HG03354 (cell line): Measurements from ENCODE around the gene NNT.
A peak's percentile ranks its signal among the peaks of the same experiment; 100 is the strongest.
"Not testable (repeated sequence)": the region's sequence is repeated elsewhere in the genome, so short reads cannot be mapped to it uniquely, and the experiment has no call there.

Experiments used
- ATAC-seq: cut with Tn5 transposase; IDR thresholded peaks from one replicate; pipeline ENCODE4 v1.9.1; 2021; ENCODE audit warnings: mild to moderate bottlenecking; ENCODE audit not compliant: unreplicated experiment, poor library complexity, severe bottlenecking

Gene NNT

DNA sequence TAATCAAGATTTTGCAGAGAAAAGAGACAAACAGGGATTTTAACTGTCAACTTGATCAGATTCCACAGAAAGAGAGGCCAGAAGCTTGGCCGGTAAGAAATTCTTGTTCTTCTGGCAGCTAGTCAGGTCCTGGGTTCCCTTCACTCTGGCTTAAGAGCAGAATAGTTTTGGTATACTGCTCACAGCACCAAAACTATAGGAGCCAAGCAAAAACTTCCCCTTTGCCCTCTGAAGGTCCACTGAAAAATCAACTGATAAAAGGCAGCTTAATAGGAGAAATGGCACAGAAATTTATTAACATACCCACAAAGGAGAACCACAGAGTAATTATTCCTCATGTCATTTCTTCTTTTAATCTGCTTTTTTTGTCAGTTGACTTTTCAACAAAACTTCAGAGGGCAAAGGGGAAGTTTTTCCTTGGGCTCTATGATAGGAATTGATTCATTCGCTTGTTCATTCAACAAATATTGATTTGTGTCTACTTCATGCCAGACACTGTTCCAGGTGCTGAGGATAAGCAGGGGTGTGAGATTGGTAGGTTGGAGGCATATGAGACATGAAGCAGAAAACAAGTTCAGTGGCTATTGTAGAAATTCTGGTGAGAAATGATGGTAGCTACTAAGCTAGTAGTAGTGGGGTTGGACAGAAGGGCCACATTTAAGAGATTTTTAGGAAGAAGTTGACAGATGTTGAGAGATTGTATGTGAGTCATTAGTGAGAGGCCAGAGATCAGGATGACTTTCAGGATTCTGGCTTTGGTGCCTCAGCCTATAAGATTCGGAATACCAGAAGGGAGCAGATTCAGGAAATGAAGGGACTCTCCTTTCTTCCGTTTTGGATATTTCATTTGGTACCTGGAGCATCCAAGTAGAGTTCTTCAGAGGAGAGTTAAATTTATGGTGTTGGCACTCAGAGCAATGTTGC is 20.6 kb upstream of the NNT start:
- no peak for ATAC-seq

DNA sequence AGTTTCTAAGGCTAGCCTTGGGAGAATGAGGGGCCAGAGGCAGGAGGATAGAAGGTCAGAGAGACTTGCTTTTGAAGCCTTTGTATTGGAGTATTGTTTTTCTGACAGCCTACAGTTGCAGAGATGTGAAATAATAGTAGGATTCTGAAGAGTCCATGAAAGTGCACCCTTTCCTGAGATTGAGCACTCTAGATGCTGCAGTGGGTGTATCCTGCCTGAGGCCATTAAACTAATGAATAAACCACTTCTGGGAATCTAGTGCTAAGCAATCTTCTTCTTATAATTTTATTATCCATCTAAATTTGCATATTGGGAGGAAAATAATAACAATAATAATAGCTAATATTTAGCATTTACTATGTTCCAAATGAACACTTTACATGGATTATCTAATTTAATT is 19.3 kb upstream of the NNT start:
- ATAC-seq: no peak

DNA sequence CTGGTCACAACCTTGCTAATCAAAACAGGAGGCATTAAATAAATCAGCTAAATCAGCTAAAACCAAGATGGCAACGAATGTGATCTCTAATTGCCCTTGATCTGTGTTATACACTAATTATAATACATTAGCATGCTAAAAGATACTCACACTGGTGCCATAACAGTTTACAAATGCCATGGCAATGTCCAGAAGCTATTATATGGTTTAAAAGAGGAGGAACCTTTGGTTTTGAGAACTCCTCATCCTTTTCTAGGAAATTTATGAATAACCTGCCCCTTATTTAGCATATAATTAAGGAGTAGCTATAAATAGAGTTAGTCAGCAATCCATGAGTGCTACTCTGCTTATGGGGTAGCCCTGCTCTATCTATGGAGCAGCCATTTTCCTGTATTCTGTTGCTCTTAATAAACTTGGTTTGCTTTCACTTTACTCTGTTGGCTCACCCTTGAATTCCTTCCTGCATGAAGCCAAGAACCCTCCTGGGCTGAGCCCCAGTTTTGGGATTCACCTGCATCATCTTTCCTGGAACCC is 18.7 kb upstream of the NNT start:
- ATAC-seq: no peak

- no peak for ATAC-seq
Observed at GRCh38 chr5:43588842-43589241, 14.1 kb upstream of the NNT start.

GRCh38 chr5:43589310-43589709 is 13.7 kb upstream of the NNT start:
- ATAC-seq: no peak

- ATAC-seq: no peak
Observed at GRCh38 chr5:43590700-43591099, 12.3 kb upstream of the NNT start.

DNA sequence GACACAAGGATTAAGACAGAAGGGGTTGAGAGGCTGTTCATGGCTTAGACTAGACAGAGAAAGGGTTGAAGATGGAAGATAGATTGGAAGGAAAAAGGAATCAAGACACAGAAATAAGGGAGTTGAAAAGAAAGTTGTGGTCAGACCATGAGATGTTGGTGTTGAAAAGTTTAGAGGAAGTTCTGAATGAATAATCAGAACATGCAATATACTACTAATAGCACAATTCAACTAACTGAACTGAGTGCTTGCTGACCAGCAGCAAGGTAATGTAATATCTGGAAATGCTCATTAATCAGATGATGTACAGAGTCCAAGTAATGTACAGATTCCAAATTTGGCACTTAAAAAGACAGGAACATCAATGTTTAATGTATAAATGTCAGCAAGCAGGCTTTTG is 10.6 kb upstream of the NNT start:
- ATAC-seq: no peak

DNA sequence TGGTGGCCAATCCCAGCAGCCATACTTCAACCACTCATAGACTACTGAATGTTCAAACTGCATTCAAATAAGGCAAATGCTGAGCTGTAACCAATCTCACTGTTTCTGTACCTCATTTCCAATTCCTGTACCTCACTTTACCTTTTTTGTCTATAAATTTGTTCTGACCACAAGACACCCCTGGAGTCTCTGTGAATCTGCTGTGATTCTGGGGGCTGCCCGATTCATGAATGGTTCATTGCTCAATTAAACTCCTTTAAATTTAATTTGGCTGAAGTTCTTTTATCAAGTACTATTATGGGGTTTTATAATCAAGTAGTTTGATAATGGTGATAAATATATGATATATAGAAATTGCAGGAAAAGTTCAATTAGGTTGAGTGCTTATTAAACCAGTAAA is 4.1 kb upstream of the NNT start:
- ATAC-seq: not testable (repeated sequence)

GRCh38 chr5:43601454-43602260 is 1.3 kb upstream of the NNT start:
- ATAC-seq: peak; percentile 34

GRCh38 chr5:43603344-43604217 is 601 bp downstream of the NNT start:
- ATAC-seq: peak; percentile 58

- no peak for ATAC-seq
Observed at GRCh38 chr5:43604699-43605098, 1.7 kb downstream of the NNT start.

- ATAC-seq: no peak
Observed at GRCh38 chr5:43606351-43606750, 3.4 kb downstream of the NNT start.

DNA sequence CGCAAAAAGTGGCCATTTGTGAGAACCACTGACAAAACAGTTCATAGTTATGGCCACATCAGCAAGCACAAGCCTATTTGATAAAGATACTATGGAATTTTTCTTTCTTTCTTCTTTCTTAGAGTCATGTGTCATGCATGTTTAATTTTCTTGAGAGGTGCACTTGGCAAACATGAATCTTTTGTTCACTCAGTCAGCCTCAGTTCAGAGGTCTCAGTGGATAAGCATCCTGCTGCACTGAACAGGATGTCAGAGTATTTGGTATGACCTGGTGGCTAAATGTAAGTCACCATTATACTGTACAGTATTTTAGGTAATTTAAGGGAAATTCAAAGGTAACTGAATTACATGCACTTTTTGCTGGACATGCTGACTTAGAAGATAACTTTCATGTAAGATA is 5.4 kb downstream of the NNT start:
- no peak for ATAC-seq

GRCh38 chr5:43609752-43610151 is 6.8 kb downstream of the NNT start:
- ATAC-seq: no peak

DNA sequence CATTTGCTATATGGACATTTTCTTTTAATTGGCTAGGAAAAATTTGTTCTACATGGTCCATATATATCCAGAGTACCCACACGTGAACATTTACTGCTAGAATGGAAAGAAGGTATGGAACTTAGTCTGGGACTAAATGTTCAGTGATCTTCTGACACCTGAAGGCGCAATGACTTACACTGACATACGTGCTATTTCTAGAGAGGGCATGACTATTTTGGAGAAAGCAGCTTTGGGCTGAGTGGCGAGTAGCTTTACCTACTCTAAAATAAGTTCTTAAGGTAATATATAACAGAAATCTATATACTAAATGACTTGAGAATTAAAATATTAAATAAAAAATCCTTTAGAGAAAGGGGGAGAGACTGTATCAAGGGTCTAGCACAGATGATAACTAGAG is 10.4 kb downstream of the NNT start:
- ATAC-seq: no peak

DNA sequence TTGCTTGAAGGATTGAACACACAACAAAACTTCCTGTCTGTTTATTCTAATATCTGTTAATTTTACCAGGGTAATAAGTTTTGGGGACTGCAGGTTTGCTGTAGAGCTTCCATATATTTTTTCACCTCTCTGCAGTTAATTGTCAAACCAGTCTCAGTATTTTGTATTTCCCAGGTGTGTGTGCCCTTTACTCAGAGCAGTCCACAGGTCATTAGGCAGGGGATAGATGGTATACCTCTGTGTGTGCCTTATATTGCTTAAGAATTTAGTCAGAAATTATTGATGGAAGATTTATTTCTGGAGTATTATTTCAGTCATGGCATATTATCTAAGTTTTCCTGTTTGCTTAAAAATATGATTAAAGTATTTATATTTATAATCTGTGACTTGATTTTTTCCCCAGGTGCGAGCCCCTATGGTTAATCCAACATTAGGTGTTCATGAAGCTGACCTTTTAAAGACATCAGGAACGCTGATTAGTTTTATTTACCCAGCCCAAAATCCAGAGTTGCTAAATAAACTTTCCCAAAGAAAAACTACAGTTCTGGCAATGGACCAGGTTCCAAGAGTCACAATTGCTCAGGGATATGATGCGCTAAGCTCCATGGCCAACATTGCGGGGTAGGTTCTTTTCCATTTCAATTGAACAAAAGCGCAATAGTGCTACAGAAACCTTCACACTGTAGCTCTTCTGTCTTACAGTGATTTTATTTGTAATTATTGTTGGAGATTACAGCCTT is 12.6 kb downstream of the NNT start:
- ATAC-seq: no peak

DNA sequence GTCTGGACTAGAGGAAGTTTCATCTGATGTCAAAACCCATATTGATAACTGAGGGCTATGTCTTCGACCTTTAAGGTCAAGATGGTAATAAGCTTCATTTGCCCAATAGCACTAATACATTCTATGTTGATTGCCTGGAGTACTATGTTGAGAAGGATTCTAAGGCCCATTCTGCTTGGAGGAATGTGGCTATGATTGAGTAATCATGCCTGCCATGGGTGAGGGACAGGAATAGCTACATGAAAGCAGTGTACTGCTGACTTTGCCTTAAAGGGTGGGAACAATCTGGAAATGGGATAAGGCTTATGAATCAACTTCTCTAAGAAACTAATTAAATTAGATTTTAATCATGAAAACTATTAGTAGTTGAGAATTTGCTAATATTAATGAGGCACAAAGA is 13.6 kb downstream of the NNT start:
- no peak for ATAC-seq

- no peak for ATAC-seq
Observed at GRCh38 chr5:43619380-43619779, 16.4 kb downstream of the NNT start.

DNA sequence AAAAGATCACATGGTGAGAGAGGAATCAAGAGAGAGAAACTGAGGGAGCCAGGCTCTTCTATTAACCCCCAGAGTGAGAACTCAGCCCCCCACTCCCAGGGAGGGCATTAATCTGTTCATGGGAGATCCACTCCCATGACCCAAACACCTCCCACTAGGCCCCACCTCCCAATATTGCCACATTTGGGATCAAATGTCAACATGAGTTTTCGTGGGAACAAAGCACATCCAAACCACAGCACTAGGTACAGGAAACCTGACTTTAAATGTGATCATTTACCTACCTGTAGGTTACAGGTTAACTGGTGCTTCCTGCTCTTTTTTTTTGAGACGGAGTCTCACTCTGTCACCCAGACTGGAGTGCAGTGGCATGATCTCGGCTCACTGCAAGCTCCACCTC is 16.9 kb downstream of the NNT start:
- no peak for ATAC-seq
